ENCODE results near the gene JRKL. TPM values are rescaled to one million over a fixed set of nuclear protein-coding genes. Genes with fewer than 3 reads are reported as not detected.
A peak's percentile ranks its signal among the peaks of the same experiment; 100 is the strongest.

The JRKL gene
- total and polyA plus RNA-seq, 2 of the 13 experiments (the other 11 are each of a cell fraction or from before 2014, with no cell fraction given): 3.2 to 4.5 TPM

DNA sequence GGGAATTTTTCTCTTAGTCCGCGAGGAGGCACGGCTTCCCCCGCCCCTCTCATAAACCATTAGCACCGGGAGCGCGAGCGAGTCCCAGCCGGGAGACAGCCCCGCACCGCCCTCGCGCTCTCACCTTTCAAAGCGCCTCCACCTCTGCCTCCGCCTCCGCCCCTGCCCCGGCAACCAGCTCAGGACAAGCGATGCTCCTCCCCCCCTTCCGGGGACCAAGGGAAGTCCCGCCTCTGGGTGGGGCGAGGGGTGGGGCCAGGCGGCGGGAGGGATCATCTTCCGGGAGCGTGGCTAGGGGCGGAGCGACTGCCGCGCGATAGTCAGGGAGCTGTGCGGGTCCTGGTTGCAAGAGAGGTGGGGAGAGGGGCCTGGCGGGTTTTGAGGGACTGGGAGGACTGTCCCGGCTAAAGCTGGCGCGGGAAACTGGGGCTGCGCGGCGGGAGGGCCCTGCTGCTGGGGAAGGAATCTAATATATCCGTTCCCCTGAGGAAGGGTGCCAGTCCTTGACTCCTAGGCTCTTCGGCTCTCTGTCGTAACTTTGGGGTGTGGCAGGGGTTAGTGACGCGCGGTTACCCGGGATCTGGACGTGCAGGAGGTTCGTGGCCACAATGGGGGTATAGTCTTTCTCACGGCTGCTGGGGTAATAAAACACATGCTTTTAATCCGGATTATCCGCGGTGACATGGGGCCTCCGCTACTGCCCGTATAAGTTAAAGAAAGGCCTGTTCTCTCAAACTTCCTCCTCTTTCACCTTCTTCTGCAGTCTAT lies at the start of gene JRKL, which contains the start of gene CCDC82 (continued):
- TF ChIP-seq CHCHD3 (CRISPR knock-in tag; IDR thresholded peaks at IDR 0.05): no peak
- 0 out of 2 replicates have a peak, but pooled peaks have one; percentile 55 for TF ChIP-seq EED (CRISPR knock-in tag; IDR thresholded peaks at IDR 0.05)
- peak; percentile 33; the same call in 1 of the 2 replicates for TF ChIP-seq ZNF546 (CRISPR knock-in tag; conservative IDR thresholded peaks at IDR 0.05)
- TF ChIP-seq FOXO4 (CRISPR knock-in tag; conservative IDR thresholded peaks at IDR 0.05): 0 out of 2 replicates have a peak, but pooled peaks have one; percentile 80
- TF ChIP-seq ZNF441 (CRISPR knock-in tag; IDR thresholded peaks at IDR 0.05; ENCODE audit: borderline replicate concordance): no peak
- TF ChIP-seq KLF12 (CRISPR knock-in tag; IDR thresholded peaks at IDR 0.05; ENCODE audit: borderline replicate concordance): 0 out of 2 replicates have a peak, but pooled peaks have one; percentile 71
- no peak for TF ChIP-seq MEIS2 (CRISPR knock-in tag; IDR thresholded peaks at IDR 0.05)
- TF ChIP-seq, protein P1, sequence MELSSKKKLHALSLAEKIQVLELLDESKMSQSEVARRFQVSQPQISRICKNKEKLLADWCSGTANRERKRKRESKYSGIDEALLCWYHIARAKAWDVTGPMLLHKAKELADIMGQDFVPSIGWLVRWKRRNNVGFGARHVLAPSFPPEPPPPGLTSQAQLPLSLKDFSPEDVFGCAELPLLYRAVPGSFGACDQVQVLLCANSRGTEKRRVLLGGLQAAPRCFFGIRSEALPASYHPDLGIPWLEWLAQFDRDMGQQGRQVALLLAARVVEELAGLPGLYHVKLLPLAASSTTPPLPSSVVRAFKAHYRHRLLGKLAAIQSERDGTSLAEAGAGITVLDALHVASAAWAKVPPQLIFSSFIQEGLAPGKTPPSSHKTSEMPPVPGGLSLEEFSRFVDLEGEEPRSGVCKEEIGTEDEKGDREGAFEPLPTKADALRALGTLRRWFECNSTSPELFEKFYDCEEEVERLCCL (CRISPR knock-in tag; IDR thresholded peaks at IDR 0.05; ENCODE audit: borderline replicate concordance): 0 out of 2 replicates have a peak, but pooled peaks have one; percentile 51
- TF ChIP-seq ZSCAN20 (CRISPR knock-in tag; IDR thresholded peaks at IDR 0.05; ENCODE audit: borderline replicate concordance): peak; percentile 19; the same call in 1 of the 2 replicates
- TF ChIP-seq HNRNPLL (IDR thresholded peaks at IDR 0.05; ENCODE audit: low read depth, low read length, poor library complexity, severe bottlenecking): peak; percentile 78
- peak; percentile 91; the same call in 1 of the 2 replicates for TF ChIP-seq THAP9 (CRISPR knock-in tag; IDR thresholded peaks at IDR 0.05; ENCODE audit: borderline replicate concordance)
- TF ChIP-seq PTBP1 (IDR thresholded peaks at IDR 0.05; ENCODE audit: low read depth, low read length, poor library complexity, severe bottlenecking): no peak
- TF ChIP-seq AGO1 (IDR thresholded peaks at IDR 0.05; ENCODE audit: low read depth, low read length, poor library complexity, severe bottlenecking): peak; percentile 70
- TF ChIP-seq ZNF7 (CRISPR knock-in tag; IDR thresholded peaks at IDR 0.05): no peak
- peak; percentile 85 for TF ChIP-seq THAP11 (CRISPR knock-in tag; IDR thresholded peaks at IDR 0.05)
- TF ChIP-seq, protein P2, sequence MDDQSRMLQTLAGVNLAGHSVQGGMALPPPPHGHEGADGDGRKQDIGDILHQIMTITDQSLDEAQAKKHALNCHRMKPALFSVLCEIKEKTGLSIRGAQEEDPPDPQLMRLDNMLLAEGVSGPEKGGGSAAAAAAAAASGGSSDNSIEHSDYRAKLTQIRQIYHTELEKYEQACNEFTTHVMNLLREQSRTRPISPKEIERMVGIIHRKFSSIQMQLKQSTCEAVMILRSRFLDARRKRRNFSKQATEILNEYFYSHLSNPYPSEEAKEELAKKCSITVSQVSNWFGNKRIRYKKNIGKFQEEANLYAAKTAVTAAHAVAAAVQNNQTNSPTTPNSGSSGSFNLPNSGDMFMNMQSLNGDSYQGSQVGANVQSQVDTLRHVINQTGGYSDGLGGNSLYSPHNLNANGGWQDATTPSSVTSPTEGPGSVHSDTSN (CRISPR knock-in tag; IDR thresholded peaks at IDR 0.05; ENCODE audit: borderline replicate concordance): peak; percentile 25; the same call in 1 of the 2 replicates
- TF ChIP-seq MAZ (IDR thresholded peaks at IDR 0.05; ENCODE audit: borderline replicate concordance, low read depth, low read length): peak; percentile 81
- TF ChIP-seq MAZ (CRISPR knock-in tag; IDR thresholded peaks at IDR 0.05; ENCODE audit: low read depth): peak; percentile 89
- TF ChIP-seq NCOA2 (CRISPR knock-in tag; IDR thresholded peaks at IDR 0.05): peak; percentile 20; the same call in 1 of the 2 replicates
- peak; percentile 20; the same call in 1 of the 2 replicates for TF ChIP-seq ZBTB3 (CRISPR knock-in tag; IDR thresholded peaks at IDR 0.05; ENCODE audit: borderline replicate concordance, low read depth)
- no peak for TF ChIP-seq PAX8 (CRISPR knock-in tag; IDR thresholded peaks at IDR 0.05; ENCODE audit: borderline replicate concordance)
- peak; percentile 68; the same call in 1 of the 2 replicates for TF ChIP-seq ZNF224 (CRISPR knock-in tag; IDR thresholded peaks at IDR 0.05)

Measured in HepG2 (cell line).